ENCODE data around the gene GID8.
A peak's percentile ranks its signal among the peaks of the same experiment; 100 is the strongest.

GID8 gene

GRCh38 chr20:62938105-62938888, at the start of gene GID8:
GID8 (plus strand) TSS chr20:62938147; CDS start chr20:62941503, 3,356 bp downstream.
- H4K20me1 ChIP-seq = peaks cover 87% of the 10 kb centered on the region
- H3K9me3 ChIP-seq = no peaks in the 10 kb centered on the region
- H3K9ac ChIP-seq = peak within 1 kb of the TSS; percentile 99
- no peaks in the 10 kb centered on the region for H3K27me3 ChIP-seq
- TF ChIP-seq Cebpa-rat (IDR thresholded peaks at IDR 0.05) = no peak
- peaks cover 58% of the 10 kb centered on the region for H3K4me1 ChIP-seq
- H3K4me3 ChIP-seq = peak within 1 kb of the TSS; percentile 96
- H3K36me3 ChIP-seq = peaks cover 64% of the 10 kb centered on the region
- peak within 1 kb of the TSS; percentile 98 for H3K4me2 ChIP-seq
- H3K27ac ChIP-seq = peak within 1 kb of the TSS; percentile 99

GRCh38 chr20:62888406-62888805, 49.5 kb upstream of the GID8 start:
- Histone ChIP-seq H3K4me1 (peaks cover 80% of the 10 kb centered on the region), H3K36me3 (peaks cover 70% of the 10 kb centered on the region), H3K9ac (0 out of 2 replicates have a peak overlapping the region, but pooled peaks have one; percentile 27), H3K4me3 (no peak overlapping the region), H3K27me3 (no peaks in the 10 kb centered on the region), H4K20me1 (peaks cover 22% of the 10 kb centered on the region), H3K27ac (peak overlapping the region; percentile 42; the same call in 1 of the 2 replicates), H3K4me2 (peak overlapping the region; percentile 29), H3K9me3 (no peaks in the 10 kb centered on the region)
- TF ChIP-seq Cebpa-rat (IDR thresholded peaks at IDR 0.05) = no peak

DNA sequence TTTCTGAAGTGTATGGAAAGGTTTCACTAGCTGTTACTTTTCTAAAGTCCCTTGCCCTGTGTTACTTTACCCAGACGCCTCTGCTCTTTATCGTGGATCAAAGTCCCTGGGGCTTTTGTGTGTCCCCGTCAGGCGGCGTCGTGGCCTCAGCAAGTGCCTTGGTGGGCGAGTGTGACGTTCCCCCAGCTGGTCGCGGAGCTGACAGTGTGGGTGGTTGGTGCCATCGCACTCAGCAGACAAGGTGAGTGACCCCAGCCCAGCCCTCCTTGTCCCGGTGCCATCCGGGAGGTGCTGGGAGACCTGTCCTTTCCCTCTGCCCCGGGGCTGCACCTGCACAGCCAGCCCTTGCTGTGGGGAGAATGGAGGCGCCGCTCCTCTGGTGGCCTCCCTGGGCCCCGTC, 49.0 kb upstream of the GID8 start:
- TF ChIP-seq Cebpa-rat (IDR thresholded peaks at IDR 0.05) = no peak
- Histone ChIP-seq H3K4me1 (peaks cover 85% of the 10 kb centered on the region), H3K9me3 (no peaks in the 10 kb centered on the region), H3K27me3 (no peaks in the 10 kb centered on the region), H3K4me2 (peak overlapping the region; percentile 86; the same call in 1 of the 2 replicates), H3K27ac (peak overlapping the region; percentile 75; the same call in 1 of the 2 replicates), H3K36me3 (peaks cover 75% of the 10 kb centered on the region), H3K9ac (no peak overlapping the region), H3K4me3 (no peak overlapping the region), H4K20me1 (peaks cover 22% of the 10 kb centered on the region)

GRCh38 chr20:62889411-62889810, 48.5 kb upstream of the GID8 start:
- Histone ChIP-seq H3K4me3 (no peak overlapping the region), H3K27me3 (no peaks in the 10 kb centered on the region), H3K27ac (peak overlapping the region; percentile 75), H3K9me3 (no peaks in the 10 kb centered on the region), H3K4me2 (peak overlapping the region; percentile 86), H3K9ac (peak overlapping the region; percentile 69; the same call in 1 of the 2 replicates), H3K4me1 (peaks cover 90% of the 10 kb centered on the region), H3K36me3 (peaks cover 80% of the 10 kb centered on the region), H4K20me1 (peaks cover 22% of the 10 kb centered on the region)
- TF ChIP-seq Cebpa-rat (IDR thresholded peaks at IDR 0.05) = no peak

GRCh38 chr20:62889871-62890270, 48.1 kb upstream of the GID8 start:
- peak overlapping the region; percentile 86 for H3K4me2 ChIP-seq
- no peaks in the 10 kb centered on the region for H3K27me3 ChIP-seq
- H3K9me3 ChIP-seq = no peaks in the 10 kb centered on the region
- peaks cover 85% of the 10 kb centered on the region for H3K36me3 ChIP-seq
- H4K20me1 ChIP-seq = peaks cover 22% of the 10 kb centered on the region
- peaks cover 94% of the 10 kb centered on the region for H3K4me1 ChIP-seq
- no peak for TF ChIP-seq Cebpa-rat (IDR thresholded peaks at IDR 0.05)
- H3K4me3 ChIP-seq = no peak overlapping the region; the same call in 1 of the 2 replicates
- H3K27ac ChIP-seq = peak overlapping the region; percentile 75
- peak overlapping the region; percentile 69 for H3K9ac ChIP-seq

DNA sequence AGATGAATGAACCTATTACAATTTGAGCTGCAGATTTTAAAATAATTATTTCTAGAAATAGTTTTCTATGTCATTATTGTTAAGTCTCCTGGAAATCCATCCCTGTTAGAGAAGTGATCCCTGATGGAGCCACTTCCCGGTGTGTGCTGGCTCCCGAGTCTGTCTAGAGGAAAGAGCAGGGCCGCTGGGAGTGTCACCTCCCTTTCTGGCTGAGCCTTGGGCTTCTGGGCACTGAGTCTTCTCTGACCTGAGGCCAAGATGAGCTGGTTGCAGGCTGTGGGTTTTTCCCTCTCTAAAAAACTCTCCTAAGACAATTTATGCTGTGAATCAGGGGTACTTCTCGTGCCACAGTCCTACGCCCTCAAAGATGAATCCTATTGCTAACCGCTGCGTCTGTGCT, 47.5 kb upstream of the GID8 start:
- Histone ChIP-seq H3K27me3 (no peaks in the 10 kb centered on the region), H4K20me1 (peaks cover 22% of the 10 kb centered on the region), H3K9ac (peak overlapping the region; percentile 69), H3K4me3 (peak overlapping the region; percentile 37), H3K4me1 (peaks cover 100% of the 10 kb centered on the region), H3K4me2 (peak overlapping the region; percentile 86), H3K9me3 (no peaks in the 10 kb centered on the region), H3K36me3 (peaks cover 89% of the 10 kb centered on the region), H3K27ac (peak overlapping the region; percentile 75)
- TF ChIP-seq Cebpa-rat (IDR thresholded peaks at IDR 0.05) = no peak

- Histone ChIP-seq H4K20me1 (peaks cover 22% of the 10 kb centered on the region), H3K27ac (peak overlapping the region; percentile 75), H3K4me1 (peaks cover 99% of the 10 kb centered on the region), H3K4me3 (peak overlapping the region; percentile 37), H3K27me3 (no peaks in the 10 kb centered on the region), H3K9ac (peak overlapping the region; percentile 69), H3K4me2 (peak overlapping the region; percentile 86), H3K36me3 (peaks cover 89% of the 10 kb centered on the region), H3K9me3 (no peaks in the 10 kb centered on the region)
- TF ChIP-seq Cebpa-rat (IDR thresholded peaks at IDR 0.05) = no peak
Measured at GRCh38 chr20:62891111-62891510, 46.8 kb upstream of the GID8 start.

- peaks cover 85% of the 10 kb centered on the region for H3K4me1 ChIP-seq
- no peaks in the 10 kb centered on the region for H3K27me3 ChIP-seq
- H3K4me2 ChIP-seq = peak overlapping the region; percentile 86
- H4K20me1 ChIP-seq = peaks cover 24% of the 10 kb centered on the region
- no peak for TF ChIP-seq Cebpa-rat (IDR thresholded peaks at IDR 0.05)
- H3K27ac ChIP-seq = no peak overlapping the region
- peaks cover 89% of the 10 kb centered on the region for H3K36me3 ChIP-seq
- H3K9me3 ChIP-seq = no peaks in the 10 kb centered on the region
- H3K4me3 ChIP-seq = no peak overlapping the region
- H3K9ac ChIP-seq = no peak overlapping the region
Measured at GRCh38 chr20:62892348-62893304, 45.3 kb upstream of the GID8 start.

DNA sequence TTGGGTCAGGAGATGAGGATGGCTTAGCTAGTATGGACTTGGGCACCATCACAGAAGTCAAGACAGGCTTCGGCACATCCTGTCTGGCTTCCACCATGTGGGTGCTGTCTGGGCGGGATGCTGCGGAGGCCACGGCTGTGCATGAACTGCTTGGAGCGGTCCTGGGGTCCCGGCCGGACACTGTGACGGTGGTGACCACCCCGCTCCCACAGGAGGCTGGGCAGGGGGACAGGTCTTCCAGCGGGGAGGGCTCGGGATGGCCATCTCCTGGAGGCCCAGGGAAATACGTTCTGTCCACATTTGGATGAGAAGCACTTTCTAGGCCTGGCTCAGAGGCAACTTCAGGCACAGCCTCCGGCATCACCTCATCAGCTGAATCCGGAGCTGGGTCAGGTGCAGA, 44.2 kb upstream of the GID8 start:
- peaks cover 85% of the 10 kb centered on the region for H3K4me1 ChIP-seq
- no peak overlapping the region for H3K4me3 ChIP-seq
- H3K27me3 ChIP-seq = no peaks in the 10 kb centered on the region
- H4K20me1 ChIP-seq = peaks cover 35% of the 10 kb centered on the region
- no peak for TF ChIP-seq Cebpa-rat (IDR thresholded peaks at IDR 0.05)
- peak overlapping the region; percentile 86 for H3K4me2 ChIP-seq
- H3K9ac ChIP-seq = no peak overlapping the region
- peaks cover 84% of the 10 kb centered on the region for H3K36me3 ChIP-seq
- no peak overlapping the region for H3K27ac ChIP-seq
- no peaks in the 10 kb centered on the region for H3K9me3 ChIP-seq

Data from BLaER1 (cell line).